ENCODE data around the gene KLHL17.
A peak's percentile ranks its signal among the peaks of the same experiment; 100 is the strongest.

The KLHL17 gene
- 16.6 to 21.5 reads per million in 2 donors for total RNA-seq

- DNase-seq = peak; percentile 57 to 85 (median 75)
Observed at GRCh38 chr1:960363-961131, at the start of gene KLHL17. KLHL17 (plus strand) TSS chr1:960584; CDS start chr1:960694, 110 bp downstream.

DNA sequence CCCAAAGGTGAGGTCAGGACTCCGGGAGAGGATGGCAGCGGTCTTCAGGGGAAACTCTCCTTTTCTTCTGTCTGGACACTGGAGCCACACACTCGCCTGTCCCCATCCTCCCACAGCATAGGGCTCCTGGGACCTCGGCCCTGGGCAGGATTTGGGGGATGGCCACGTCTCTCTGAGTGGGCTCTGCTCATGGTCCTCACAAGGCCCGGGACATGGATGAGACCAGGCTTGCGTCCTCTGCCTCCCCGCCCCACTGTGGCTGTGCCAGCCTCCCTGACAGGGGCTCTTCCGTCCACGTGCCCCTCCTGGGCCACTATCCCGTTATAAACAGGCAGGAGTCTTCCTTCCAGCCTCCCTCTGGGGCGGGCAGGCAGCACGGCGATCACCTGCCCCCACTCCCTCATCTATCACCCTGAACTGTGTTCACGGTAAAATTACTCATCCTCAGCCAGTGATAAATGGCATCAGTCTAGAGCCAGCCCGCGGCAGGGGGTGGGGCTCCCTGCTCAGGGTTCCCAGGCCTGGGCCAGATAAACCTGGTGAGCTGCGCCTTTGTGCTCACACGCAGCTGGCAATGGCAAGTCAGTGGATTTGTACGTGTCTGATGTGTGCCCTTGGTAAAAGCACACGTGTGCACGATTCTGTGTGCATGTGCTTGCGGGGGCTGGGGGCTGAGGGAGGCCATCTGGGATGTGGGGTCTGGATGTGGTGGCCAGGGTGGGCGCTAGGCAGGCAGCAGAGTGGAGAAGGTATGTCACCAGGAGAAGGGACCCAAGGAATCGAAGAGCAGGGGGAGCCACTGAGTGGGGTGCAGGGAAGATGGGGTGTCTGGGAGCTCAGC is 49.3 kb upstream of the KLHL17 start:
- peak in 1 of 5 experiments; percentile 0 for DNase-seq

GRCh38 chr1:911875-912739 is 48.3 kb upstream of the KLHL17 start:
- no peak for DNase-seq

DNA sequence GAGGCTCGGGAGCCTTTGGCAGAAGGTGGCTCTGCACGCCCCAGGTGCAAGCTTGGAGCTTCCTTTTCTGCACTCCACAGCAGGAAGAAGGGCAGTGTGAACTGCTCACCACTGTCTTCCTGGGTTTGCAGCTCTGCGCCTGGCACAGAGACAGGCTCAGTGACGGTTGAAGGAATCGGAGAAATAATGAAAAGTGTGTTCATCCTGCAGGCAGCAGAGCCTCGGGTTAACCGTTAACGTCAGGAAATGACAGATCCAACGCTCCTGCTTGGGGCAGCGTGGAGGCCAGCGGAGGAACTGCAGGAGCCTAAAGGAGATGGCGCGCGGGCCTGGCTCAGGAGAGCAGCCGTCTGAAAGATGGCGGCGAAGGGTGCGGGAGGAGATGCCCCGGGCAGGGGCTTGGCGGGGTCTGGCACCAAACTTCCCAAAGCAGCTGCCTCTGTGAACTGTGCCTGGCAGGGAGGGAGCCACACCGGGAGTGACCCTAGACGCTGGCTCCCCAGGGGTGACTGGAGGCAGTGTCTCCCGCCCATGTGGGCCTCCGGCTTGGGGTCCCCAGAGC is 47.6 kb upstream of the KLHL17 start:
- peak in 1 of 5 experiments; percentile 7 for DNase-seq

- DNase-seq = peak in 1 of 5 experiments; percentile 4
Observed at GRCh38 chr1:913491-914130, 46.8 kb upstream of the KLHL17 start.

- peak in 1 of 5 experiments; percentile 5 for DNase-seq
Observed at GRCh38 chr1:914131-914890, 46.1 kb upstream of the KLHL17 start.

- DNase-seq = no peak
Observed at GRCh38 chr1:914891-915280, 45.5 kb upstream of the KLHL17 start.

DNA sequence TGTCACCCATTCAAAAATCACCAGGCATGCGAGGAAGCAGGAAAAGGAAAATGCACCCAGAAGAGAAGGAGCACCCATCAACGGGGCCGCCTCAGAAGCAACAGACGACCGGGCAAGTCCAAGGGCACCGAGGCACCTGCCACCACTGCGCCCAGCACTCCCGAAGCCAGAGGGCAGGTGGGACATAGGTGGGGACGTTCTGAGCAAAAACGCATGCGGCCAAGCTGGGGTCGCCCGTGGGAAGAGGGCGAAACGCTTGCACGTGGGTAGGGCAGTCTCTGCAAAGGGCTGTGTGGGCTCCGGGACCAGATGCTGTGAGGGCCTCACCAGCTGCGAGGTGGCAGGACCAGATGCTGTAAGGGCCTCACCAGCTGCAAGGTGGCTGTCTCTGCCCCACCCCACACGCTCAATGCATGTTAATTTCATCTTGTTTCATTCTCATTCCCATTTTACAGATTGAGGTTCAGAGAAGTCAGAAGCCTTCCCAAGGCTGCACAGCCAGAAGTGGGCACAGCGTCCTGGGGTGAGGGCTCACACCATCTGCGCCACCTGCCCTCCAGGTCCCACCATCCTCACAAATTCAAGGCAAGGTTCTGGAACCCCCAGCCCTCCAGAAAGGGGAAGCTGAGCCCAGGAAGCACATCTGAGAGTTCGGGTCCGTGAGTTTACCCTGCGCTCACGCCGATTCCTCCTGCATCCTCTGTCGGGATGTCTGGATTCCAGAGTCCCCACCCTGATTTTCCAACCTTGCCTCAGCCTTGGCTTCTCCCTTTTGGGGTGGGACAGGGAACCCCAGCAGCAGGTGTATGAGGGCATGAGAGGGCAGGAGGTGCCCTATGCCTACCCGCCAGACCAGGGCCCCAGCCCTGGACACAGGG is 44.9 kb upstream of the KLHL17 start:
- DNase-seq = no peak

- DNase-seq = no peak
Observed at GRCh38 chr1:916173-917075, 44.0 kb upstream of the KLHL17 start.

DNA sequence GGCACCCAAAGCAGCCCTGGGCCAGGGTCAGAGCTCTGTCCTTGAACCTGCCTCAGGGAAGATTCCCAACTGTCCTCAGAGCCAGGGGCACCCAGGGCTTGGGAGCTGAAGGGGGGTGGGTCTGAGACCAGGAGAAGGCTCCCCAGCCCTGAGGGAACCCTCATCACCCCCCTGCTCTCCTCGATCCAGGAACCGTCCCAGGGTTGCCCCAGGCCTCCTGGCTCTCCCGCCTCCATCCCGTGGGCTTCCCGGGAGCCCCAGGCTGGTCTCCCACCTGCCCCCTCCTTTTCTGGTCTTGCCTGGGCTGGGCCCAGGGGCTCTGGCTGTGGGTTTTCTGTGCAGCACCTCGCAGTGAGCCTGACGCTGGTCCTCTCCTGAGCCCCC is 43.3 kb upstream of the KLHL17 start:
- no peak for DNase-seq

GRCh38 chr1:917466-918091 is 42.8 kb upstream of the KLHL17 start:
- DNase-seq = no peak

DNA sequence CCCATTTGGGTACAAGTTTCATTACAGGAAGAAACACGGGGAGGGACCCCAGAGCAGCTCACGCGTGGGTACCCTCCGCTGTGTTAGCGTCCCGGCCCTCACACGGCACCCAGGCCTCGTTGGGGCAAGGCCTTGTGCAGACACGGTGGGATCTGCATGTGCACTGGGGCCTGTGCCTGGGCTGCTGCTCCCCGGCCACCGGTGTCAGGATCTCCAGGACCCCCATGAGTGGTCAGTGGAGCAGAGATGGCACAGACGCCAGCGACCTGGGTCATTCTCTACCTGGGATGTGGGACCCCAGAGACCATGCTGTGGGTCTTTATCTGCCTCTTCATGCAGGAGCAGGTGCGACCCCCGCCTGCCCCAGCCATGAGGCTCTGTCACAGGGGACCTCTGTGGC is 42.0 kb upstream of the KLHL17 start:
- peak in 1 of 5 experiments; percentile 1 for DNase-seq

- no peak for DNase-seq
Observed at GRCh38 chr1:918843-919242, 41.5 kb upstream of the KLHL17 start.

DNA sequence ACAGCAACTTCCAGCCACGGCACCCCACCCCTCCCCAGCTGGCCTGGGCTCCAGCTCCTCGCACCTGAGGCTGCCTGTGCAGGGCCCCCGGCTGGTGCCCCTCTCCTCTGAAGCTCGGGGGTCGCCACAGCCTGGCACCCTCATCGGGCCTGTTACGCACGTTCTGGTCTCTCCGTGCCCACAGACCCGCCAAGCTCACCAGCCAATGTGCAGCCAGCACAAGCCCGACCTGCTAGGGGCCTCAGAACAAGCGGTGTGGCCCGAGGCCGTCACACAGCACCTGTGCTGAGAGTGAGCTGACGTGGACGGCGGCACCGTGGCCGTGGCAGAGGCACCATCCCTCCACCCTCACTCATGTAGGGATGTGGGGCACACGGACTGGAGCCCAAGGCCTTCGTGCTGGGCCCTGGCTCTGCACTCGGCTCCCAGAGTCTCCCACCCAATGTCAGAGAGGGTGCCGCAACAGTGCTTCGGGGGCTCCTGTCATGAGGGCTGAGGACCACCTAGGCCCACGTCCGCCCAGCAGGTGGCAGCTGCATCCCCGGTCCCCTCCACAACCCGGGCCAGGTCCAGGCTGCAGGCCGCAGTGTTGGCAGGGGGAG is 41.0 kb upstream of the KLHL17 start:
- no peak for DNase-seq

DNA sequence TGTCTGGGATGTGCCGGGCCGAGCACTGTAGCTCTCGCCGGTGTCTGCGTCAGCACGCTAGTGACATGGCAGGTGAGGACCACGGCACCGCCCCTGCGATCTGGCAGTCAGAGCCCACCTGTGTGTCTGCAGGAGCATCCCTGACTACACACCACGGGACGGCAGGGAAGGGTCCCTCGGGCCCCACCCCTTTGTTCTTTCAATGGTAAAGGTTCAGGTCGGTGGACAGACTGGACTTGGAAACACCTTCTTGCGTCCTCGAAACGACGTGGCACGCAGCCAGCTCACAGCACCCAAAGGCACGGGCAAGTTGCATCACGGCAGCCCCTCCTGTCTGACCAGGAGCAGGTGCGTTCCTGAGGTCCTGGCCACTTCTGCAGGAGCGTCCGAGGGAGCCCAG is 40.4 kb upstream of the KLHL17 start:
- DNase-seq = no peak

- no peak for DNase-seq
Observed at GRCh38 chr1:920521-920920, 39.9 kb upstream of the KLHL17 start.

DNA sequence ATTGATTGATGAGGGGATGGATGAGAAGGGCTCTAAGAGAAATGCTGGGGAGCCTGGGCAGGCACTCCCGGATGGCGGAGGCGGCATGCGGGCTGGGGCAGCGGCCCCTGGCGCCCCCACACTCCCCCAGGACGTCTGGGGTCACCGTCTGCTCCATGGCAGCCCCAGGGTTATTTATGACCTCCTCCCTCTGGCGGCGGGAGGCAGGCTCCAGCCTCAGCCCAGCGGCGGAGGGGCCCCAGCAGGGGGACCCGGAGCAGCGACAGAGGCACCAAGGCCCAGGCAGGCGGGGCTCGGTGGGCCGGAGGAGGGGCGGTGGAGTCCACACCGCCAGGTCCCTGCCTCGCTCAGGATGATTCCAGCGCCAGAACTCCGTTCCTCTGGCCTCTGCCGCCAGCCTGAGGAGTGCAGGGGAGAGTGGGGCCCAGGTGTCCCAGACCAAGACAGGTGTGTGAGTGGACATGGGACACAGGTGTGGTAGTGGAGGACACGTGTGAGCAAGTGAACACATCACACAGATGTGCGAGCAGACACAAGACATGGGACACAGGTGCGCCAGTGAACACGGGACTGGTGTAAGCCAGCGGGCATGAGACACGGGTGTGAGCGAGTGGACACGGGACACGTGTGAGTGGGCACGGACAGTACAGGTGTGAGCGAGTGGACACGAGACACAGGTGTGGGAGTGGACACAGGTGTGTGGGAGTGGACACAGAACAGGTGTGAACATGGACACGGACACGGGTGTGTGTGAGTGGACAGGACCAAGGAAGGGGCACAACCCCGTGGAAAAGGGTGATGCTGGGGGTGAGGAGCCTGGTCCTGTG is 39.2 kb upstream of the KLHL17 start:
- peak in 1 of 5 experiments; percentile 51 for DNase-seq

All from T-helper 2 cell (primary cell).